GM19099 (cell line): Measurements from ENCODE around the gene ARFGEF2.

Experiments
- POLR2A ChIP-seq: IDR thresholded peaks from 3 replicates; pipeline ENCODE4 v1.6.1; 2011; ENCODE audit warnings: low read depth; ENCODE audit not compliant: insufficient read length; ENCODE audit errors: extremely low read depth

The ARFGEF2 gene

DNA sequence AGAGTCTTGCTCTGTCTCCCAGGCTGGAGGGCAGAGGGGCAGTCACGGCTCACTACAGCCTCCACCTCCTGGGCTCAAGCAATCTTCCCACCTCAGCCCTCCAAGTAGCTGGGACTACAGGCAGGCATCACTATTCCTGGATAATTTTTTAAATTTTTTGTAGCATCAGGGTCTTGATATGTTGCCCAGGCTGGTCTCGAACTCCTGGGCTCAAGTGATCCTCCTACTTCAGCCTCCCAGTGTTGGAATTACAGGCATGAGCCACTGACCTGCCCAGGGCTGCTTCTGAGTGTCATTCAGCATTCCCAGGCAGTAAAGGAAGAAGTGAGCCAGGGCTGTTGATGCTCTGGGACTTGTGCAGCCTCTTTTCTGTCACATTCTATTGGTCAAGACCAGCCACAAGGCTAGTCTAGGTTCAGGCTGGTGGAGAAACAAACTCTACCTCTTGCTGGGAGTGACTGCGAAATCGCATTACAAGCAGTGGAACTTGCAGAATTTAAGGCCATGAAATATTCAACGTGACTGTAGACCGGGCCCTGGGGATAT is 2.1 kb upstream of the ARFGEF2 start:
- no peak for TF ChIP-seq POLR2A

DNA sequence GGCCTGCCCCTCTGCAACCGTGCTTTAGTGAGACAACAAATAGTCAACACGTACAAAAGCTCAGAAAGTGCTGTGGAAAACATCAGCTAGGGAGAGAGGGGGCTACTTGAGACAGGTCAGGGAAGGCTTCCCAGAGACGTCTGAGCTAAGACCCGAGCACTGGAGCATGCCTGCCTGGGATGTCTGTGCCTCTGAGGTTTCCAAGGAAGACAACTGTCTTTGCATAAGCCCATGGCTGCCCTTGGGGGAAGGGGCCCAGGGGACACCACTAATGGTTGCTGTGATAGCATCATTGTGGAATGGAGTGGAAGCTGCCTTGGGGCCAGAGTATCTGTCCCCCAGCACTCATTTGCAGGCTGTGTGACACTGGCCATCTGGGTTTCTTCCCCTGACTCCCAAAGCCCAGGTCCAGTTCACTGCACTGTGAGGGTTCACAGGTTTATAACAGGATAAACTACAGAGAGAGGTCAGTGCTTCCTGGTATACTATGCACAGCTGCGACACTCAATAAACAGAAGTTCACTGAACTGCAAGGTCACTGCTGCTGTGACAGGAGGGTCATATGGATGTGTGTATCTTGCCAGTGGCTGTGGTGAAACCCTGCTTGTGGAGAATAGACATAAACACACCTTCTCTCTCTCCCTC is 1.5 kb upstream of the ARFGEF2 start:
- no peak for TF ChIP-seq POLR2A

DNA sequence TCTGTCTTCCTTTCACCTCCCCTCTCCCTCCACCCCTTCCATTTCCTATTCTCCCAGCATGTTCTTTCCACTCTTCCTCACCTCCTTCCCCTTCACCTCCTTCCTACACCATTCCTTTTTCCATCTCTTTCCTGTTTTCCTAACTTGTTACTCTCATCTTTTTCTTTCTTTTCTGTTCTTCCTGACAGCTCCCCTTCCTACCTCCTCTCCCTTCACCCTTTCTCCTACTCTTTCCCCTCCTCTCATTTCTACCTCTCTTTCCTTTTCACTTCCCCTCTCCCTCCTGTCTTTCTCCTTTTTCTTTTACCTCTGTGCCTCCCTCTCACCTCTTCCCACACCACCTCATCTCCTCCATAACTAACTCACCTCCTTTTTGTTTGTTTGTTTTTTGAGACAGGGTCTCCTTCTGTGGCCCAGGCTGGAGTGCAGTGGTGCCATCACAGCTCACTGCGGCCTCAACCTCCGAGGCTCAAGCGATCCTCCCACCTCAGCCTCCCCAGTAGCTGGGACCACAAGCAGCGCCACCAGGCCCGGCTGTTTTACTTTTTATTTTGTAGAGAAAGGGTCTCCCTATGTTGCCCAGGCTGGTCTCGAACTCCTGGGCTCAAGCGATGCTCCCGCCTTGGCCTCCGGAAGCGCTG is 864 bp upstream of the ARFGEF2 start:
- no peak for TF ChIP-seq POLR2A

DNA sequence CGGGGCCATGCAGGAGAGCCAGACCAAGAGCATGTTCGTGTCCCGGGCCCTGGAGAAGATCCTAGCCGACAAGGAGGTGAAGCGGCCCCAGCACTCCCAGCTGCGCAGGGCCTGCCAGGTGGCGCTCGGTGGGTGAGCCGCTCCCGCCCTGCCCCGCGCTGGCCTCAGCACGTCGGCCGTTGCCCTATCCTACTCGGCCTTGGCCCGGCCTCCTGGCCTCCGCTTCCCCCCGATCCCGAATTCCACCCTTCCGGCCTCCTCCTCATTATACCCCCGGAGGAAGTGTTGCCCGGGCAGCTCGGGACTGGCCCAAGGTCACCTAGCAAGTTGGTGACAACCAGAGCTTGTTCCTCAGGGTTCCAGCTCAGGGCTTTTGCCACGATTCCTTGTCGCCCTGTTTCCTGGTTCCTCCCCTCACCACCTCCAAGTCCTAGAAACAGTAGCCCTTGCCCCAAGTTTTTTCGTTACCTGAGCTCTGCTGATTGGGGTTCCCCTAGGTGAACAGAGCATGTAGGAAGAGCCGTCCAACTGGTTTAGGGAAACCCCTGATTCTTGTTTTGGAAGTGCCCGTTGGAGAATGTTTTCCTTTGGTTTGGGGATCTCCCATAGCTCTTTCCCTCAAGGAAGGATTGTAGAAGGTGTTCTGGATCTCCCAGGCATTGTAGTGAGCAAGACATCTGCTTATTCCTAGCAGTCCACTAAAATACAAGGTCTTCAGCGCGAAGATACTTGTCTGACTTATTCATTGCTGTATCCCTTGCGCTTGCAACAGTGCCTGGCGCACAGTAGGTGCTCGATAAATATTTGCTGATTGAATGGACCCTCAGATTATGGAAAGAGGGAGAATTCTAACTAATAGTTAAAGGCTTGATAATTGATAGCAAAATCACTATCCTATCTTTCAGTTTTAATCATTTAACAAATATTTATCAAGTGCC is 641 bp downstream of the ARFGEF2 start:
- no peak for TF ChIP-seq POLR2A

DNA sequence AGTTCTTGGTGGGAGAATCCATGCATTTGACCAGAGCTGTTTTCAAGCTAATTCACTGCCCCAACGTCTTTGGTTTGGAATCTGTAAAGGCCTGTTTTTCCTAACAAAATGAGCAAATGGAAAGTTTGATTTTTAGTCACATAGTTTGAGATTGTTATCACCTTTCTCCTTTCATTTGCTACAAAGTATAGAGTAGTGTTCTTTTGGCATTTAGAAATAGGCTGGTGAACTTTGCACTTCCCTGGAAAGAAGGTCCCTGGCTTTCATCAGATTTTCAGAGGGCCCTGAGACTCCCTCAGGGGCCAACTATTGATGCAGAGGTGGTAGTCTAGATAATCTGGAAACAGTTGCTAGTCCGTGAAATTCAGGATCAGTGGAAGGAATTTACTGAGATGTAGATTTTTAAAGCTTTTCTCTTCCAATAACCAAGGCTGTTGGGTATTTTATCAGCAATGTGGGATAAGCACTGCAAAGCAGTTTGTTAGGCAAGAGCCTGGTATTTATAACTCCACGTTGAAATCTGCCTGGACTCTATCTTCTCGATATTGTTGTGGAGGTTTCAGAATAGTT is 1.7 kb downstream of the ARFGEF2 start:
- no peak for TF ChIP-seq POLR2A

DNA sequence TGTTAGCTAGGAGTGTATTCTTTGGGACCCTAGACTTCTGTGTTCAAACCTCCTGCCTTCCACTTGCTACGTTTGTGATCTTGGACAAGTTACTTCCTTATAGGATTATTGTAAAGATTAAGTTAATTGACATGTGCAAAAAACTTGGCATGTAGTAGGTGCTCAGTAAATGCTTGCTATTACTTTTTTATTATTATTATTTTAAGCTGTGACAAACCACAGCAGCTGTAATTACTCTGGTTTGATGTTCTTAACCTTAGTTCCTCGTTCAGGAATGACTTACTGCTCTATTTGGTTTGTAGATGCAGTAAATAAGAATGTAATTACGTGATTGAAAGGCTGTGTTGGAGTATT is 3.2 kb downstream of the ARFGEF2 start:
- TF ChIP-seq POLR2A = no peak

DNA sequence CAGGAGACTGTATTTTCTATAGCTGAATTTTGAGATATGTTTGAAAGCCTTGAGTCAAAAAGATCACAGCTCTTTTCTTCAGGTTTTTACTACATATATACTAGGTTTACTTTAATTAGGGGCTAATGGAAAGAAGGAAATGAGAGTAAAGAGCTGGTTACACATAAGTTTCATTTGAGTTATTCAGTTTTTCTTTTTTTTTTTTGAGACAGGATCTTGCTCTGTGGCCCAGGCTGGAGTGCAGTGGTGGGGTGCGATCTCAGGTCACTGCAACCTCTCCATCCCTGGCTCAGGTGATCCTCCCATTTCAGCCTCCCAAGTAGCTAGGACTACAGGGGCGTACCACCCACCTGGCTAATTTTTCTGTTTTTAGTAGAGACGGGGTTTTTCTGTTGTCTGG is 4.8 kb downstream of the ARFGEF2 start:
- TF ChIP-seq POLR2A = no peak

DNA sequence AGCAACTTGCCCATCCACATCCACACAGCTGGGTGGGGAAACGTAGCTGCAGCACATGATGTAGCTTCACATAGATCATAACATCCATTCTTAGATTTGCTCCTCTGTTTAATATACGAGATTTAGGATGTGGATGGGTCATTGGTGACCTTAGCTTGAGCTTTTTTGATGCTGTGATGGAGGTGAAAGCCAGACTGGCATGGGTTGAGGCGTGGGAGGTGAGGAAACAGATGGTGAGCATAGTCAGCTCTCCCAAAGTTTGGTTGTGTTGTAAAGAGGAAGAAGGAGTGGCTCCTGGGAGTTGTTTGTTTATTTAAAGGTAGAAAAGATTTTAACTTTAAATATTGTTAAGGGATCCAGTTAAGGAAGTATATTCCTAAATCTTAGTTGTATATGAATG is 5.3 kb downstream of the ARFGEF2 start:
- no peak for TF ChIP-seq POLR2A

DNA sequence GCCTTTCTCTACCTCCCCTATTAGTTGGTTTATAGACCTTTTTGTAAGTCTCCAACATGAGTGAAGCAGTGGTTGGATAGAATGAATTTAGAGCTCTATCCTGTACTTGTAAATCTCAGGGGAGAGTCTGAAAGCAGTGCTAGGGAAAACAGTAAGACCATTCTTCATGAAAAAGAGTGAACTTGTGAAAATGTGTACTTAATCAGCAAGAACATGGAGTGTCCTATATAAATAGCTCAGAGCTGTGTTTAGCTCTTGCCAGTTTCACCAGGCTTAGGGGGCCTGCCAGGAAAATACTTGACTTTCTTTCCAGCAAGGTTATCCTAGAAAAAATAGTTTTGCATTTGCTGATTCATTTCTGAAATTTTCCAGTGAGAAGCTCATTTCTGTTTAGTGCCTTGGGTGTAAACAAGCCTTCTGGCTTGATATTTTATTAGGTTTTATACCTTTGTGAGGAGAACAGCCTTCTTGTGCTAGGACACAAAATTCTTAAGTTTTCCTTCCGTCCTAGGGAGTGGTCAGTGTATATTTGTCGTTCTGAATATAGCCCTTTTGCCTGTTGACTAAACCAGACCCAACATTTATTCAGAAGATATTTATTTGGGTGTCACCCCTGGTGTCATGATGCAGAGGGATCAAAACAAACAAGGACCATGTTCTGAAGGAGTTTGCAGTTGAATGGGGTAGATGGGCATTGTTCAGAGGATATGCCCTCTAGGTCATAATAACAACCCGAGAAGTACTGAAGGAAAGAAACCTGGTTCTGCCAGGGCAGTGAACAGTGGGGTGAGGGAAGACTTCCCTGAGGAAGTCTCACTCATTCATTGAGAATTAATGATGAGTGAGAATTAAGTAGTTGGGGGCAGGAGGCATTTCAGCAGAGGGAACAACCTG is 7.6 kb downstream of the ARFGEF2 start:
- no peak for TF ChIP-seq POLR2A

DNA sequence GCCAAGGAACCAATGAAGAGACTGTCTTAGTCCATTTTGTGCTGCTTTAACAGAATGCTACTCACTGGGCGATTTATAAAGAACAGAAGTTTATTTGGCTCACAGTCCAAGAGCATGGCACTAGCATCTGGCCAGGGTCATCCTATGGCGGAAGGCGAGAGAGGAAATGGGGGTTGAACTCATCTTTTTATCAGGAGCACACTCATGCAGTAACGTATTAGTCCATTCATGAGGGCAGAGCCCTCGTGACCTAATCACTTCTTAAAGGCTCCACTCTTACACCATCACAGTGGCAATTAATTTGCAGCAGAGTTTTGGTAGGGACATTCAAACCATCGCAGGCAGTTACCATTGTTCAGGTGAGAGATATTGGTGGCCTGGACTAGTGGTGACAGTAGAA is 8.5 kb downstream of the ARFGEF2 start:
- TF ChIP-seq POLR2A = no peak

DNA sequence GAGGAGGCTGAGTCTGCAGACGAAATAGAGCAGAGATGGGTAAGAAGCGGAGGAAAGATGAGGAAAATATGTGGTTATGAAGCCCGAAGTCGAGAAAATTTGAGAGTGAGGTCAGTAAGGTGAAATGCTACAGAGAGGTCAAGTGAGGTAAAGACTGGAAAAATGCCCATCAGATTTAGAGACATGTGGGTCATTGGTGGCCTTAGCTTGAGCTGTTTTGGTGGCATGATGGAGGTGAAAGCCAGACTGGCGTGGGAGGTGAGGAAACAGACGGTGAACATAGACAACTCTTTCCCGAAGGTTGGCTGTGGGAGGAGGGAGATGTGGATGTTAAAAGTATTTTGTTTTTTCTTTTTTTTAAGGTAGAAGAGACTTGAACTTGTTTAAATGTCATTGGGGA is 9.4 kb downstream of the ARFGEF2 start:
- TF ChIP-seq POLR2A = no peak

DNA sequence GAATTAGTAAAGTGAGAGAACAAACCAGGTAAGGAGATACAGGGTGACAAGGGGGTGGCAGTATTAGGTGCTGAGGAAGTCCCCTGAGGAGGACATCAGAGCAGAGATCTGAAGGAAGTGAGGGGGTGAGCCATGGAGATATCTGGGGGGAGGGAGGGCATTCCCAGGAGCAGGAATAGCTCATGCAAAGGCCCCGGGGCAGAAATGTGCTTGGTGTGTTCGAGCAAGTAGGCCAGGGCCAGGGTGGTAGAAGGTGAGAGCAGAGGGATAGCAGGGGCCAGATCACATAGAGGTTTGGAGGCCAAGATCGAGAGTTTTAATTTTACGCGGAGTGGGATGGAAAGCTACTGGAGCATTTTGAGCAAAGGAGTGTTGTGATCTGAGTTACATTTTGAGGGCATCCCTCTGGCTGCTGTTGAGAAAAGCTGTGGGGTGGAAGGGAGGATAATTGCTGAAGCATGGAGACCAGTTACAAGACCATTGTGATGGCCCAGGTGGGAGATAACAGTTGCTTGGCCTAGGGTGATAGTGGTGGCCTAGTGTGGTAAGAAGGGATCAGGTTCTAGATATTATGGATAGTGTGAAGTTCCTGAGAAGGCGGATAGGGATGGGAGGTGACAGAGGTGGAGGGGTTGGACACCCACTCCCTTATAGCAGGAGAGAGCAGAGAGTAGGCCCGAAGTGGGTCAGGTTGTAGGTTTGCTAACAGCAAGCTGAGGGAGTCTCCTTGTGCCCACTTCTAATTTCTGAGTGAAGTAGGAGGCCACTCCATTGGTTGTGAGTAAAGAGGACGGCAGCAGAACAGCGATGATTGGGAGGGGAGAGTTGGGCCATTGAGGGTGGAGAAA is 10.2 kb downstream of the ARFGEF2 start:
- no peak for TF ChIP-seq POLR2A

DNA sequence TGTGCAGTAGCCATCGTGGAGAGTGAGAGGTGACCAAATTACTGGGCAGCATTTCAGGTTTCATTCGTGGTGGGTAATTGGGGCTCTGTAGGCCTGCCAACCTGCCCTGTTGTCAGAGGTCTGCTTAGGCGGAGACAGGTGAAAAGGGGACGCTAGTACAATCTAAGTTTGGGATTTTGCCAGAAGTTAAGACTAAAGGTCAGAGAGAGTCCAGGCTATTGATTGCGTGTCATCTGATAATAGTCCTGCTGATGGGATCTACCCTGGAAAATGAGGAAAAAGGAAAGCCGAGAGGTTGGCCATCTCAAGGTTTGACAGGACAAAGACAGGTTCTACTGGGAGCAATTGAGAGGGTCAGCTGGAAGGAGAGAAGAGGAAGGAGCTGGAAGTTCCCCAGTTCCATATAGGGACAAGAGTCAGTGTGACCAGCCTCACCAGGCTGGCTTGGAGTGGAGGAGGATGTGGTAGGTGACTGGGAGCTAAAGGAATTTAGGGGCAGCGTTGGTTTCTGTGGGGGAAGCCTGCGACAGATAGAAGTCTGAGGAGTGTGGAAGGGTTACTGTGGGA is 10.9 kb downstream of the ARFGEF2 start:
- no peak for TF ChIP-seq POLR2A
